NK-92 (cell line): ENCODE data around the gene LZTR1.

Experiments used
- DNase-seq: peaks from one replicate; lab custom pipeline; 2025; ENCODE audit not compliant: unreplicated experiment; lab: John Stamatoyannopoulos, UW

Gene LZTR1

DNA sequence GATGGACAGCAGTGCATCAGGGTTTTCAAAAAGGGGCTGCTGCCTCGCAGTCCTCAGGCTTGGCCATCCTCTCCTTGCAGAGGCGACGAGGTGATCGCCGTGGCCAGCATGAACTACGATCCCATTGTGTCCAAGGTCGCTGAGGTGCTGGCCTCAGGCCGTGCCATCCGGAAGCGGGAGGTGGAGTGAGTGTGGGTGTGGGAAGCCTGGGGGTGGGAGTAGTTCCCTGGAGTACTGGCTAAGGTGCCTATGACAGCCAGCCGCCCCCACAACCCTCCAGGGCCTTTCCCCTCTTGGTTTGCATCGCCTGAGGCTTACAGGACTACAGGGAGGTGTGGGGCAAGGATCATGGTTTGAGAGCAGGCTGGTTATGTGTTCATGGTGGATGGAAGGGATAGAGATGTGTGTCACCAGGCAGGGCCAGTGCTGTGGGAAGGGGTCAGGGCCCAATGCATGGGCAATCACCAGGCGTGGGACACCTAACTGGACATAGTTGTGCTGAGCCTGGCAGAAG lies 2.1 kb upstream of the LZTR1 start:
- no peak for DNase-seq

DNA sequence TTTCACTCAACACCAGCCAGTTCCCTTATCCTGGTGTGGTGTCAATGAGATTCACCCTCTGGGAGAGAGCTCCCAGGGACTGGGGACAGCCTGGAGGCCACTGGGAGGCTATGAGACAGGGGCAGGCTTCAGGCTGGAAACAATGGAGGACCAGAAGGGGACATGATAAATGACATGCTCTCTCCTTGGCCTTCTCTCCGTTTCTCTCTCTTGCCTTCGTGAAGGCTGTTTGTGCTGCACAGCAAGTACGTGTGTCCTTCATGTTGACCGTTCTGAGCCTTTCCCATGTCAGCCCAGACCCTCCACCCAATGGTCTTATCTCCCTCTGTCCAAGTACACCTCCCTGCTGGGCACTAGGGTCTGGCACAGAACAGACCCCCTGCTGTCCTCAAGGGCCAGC lies 1.6 kb upstream of the LZTR1 start:
- no peak for DNase-seq

DNA sequence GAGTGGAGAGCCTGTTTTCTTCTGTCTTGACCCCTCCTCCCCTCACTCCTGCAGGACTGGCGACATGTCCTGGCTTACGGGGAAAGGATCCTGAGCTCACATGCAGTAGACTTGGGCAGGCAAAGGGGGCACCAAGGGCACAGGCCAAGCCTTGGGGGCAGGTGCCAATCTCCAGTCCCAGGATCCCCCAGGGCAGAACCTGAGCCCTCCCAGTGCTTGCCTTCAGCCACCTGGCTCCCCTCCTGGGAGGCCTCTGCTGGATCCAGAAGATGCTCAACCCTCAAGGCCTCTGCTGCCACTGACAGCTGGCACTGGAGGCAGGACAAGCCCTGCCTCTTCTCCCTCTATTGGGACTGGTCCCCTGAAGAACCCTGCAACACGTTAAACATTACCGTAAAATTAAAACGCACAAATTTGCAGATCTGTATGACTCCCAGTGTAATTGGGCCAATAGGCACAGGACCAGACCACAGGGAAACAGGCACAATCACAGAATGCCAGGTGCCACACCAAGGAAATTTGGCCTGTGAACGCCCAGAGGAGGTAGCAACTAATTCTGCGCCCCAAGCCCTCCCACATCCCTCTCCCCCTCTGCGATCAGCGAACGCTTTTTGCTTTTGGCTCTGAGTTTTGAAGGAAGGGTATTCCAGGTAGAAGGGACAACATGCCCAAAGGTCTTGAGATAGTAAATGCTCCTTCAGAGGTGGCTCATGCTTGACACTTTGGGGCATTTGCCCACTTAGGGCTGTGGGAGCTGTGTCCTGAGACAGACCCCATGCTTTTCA lies 967 bp upstream of the LZTR1 start:
- DNase-seq = no peak

DNA sequence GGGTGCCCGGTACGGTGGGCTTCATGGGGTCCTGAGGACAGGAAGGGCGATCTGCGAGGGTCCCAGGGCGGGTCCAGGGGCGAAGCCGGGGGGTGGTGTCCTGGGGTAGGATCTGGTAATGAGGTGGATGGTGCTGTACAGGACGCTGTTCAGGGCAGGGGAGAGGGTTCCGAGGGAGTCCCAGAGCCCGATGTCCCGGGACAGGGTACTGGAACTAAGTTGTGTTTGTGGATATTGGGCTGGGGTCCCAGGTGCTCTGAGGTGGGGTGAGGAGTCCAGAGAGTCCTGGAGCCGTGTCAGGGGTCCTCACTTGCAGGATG lies 426 bp downstream of the LZTR1 start:
- DNase-seq = no peak

DNA sequence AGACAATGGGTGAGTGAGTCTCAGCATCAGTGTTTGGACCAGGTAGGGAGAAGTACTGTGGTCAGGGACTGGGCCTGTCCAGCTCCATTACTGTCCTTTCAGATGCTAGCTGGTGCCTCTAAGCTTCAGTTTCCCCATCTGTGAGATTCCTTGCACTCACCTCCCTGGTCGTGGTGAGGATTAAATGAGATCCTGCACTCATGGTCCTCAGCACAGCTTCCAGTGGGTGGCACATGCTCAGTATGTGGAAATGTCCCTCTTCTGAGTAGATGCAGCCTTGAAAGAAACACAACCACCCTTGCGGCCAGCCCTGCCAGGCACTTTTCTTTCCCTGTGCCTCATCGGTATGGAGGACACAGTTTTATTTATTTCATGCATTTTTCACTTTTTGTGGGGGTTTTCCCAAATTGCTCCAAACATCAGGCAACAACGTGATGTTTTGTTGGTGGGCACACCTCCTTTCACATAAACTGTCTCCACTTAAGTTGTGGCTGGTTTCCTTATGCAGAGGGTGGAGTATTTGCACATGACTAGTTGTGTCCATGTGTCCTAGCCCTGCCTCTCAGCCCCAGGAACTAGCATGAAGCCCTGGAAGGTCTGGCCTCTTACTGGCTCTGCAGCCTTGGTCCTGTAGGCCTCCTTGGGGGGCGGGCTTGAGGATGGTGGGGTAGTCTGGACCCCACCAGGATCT lies 1.1 kb downstream of the LZTR1 start:
- DNase-seq = no peak

DNA sequence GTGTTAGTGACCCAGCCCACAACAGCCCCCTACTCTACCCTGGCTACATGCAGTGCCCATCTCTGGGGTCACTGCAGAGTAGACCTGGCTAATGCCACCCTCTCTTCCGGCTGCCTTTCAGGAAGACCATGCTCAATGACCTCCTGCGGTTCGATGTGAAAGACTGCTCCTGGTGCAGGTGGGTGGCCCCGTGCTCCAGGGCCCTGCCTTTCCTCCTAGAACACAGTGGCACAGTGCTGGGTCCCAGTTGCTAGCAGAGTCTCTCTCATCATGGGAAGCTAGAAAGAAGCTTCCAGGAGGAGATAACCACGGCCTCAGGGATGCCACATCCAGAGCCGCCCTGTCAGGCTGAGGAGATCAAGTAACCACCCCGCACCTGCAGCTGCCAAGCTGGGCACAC lies 3.6 kb downstream of the LZTR1 start:
- no peak for DNase-seq

DNA sequence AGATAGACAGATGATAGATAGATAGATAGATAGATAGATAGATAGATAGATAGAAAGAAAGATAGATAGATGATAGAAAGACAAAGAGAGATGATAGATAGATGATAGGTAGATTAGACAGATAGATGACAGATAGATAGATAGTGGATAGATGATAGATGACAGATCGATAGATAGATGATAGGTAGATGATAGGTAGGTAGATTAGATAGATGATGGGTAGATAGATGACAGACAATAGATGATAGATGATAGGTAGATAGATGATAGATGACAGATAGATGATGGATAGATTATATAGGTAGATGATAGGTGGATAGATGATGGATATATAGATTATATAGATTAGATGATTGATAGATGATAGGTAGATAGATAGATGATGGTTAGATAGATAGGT lies 4.3 kb downstream of the LZTR1 start:
- no peak for DNase-seq

DNA sequence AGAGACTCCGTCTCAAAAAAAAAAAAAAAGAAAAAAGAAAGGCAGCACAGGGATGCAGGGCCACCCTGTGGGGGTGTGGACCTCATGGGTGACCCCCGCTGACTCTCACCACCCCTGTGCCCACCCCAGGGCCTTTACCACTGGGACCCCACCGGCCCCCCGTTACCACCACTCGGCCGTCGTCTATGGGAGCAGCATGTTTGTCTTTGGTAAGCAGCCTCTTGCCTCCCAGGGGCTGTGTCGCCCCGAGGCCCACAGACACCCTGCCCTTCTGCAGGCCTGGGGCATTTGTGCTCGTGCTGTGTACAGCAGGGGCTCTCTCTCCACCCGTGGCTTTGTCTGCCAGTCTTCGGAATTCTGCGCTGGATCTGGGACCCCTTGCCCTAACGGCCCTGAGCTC lies 5.3 kb downstream of the LZTR1 start:
- no peak for DNase-seq

DNA sequence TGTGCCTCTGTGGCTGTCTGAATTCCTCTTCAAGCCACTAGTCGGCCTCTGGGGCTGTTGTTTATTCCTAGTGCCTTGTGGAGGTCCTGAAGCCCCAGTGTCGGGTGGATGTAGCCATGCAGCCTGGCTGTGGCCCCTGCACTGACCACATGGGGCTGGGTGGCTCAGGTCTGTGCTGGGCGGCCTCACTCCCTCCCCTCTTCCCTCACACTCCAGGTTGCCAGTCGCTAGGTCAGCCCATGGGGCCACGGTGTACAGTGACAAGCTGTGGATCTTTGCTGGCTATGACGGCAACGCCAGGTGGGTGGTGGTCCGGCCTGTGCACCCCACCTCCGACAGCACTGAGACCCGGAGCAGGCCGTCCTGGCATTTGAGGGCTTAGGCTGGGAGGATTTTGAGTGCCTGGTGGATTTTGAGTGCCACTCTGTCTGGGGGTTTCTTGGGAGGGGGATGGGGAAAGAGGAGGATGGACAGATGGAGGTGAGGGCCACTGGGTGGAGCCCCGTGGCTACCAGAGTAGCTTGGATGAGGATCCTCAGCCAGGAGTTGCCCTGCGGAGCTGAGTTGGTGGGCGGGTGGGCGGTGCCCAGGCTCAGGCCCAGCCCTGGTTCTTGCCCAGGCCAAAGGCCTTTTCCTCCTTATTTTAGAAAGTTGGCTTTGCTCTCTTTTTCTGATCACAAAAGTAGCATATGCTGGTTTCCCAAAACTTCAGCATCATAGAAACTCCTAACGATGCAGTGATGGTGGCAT lies 6.7 kb downstream of the LZTR1 start:
- no peak for DNase-seq

DNA sequence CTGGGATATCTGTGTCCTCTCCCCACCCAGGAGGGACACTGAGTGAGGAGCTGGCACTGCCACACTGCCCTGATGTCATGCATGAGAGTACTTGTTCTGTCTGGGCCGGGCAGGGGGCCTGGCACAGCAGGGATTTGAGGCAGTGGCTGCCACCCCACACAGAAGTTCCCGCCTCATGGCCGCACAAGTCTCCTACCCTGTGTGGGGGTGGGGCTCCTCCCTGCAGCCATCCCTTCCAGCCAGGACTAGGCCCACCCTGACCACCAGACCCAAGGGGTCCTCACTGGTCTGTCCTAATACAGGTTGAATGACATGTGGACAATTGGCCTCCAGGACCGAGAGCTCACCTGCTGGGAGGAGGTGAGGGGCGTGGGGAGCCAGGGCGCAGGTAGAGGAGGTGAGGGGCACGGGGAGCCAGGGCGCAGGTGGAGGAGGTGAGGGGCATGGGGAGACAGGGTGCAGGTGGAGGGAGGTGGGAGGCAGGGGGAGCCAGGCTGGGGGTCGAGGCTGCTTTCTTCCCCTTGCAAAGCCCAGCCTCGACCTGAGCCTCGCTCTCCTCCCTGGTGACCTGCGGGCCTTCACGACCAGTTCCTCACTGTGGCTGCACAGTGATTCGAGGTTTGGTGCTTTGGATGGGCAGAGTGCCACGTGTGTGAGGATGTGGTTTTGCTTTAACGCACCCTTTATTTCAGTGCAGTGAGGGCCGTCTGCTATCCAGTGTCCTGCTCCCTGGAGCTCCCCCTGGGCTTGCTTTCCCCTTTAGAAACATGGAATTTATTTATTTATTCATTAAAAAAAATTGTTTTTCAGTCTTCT lies 7.4 kb downstream of the LZTR1 start:
- no peak for DNase-seq

DNA sequence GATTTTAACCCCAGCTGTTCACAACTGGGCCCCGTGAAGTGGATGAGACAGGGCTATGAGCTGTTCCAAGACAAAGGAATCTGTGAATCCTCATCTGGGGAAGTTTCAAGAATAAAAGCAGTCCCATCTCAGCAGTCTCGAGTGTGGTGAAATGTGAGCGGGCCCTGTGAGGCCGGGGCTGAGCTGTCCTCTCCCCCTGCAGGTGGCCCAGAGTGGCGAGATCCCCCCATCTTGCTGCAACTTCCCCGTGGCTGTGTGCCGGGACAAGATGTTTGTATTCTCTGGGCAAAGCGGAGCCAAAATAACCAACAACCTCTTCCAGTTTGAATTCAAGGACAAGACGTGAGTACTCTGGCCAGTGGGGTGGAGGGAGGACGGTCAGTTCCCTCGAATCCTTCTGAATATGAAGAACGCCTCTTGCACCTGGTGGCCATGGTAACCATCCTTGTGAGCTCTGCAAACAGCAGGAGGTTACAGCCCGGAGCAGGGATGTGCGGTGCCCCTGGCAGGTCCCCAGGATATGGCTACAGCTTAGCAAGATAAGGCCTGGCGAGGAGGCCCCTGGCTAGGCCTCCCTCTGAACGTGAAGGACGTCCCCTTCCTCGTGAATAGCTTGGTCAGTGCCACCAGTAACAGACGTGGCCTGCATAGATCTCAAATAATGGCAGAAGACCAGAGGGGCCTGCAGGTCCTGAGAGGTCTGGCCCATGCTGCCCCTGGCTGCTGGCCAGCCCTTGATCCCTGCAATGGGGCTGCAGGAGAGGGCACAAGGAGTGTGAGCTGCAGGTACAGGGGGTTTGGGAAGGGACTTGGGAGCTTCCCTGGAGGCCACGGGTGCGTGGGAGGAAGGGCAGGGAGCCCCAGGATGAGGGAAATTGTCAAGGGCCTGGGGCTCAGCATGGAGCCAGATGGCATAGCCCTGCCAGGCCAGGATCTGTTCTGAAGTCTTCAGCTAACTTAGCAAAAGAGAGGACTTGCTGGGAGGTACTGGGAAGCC lies 8.4 kb downstream of the LZTR1 start:
- DNase-seq = no peak

DNA sequence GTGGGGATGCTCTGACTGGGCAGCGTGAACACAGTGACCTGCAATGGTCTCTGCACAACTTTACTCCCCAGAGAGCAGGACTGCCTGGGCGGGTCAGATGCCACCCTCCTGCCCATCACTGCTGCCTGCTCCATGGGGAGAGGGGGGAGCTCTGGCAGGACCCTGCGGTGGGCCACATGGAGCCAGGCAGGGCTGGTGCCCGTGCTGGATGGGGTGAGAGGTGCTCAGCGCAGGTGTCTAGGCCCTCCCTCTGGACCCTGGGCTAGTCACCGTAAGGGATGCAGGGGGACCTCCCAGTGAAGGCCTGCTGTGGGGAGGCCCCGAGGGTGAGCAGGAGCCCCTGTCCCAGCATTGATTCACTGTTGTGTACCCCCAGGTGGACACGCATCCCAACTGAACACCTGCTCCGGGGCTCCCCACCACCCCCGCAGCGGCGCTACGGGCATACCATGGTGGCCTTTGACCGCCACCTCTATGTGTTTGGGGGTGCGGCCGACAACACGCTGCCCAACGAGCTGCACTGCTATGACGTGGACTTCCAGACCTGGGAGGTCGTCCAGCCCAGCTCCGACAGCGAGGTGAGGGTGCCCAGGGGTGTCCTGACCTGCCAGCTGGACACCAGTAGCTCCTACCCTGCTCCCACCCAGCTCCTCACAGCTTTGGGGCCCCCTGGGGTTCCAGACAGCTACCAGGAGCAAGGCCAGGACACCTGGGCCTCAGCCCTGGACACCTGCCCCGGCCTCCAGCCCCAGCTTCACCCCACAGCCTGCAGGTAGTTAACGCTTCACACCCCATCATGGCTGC lies 9.4 kb downstream of the LZTR1 start:
- DNase-seq = no peak

DNA sequence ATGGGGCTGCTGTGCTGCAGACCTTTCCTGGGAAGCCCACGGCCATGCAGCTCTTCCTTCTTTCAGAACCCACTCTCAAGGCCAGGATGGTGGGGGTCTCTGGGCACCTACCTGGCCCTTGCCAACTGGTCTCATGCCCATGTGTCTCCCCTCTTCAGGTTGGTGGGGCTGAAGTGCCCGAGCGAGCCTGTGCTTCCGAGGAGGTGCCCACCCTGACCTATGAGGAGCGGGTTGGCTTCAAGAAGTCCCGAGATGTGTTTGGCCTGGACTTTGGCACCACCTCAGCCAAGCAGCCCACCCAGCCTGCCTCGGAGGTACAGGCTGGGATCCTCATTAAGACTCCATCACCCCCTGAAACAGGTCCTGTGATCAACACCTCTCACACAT lies 10.0 kb downstream of the LZTR1 start:
- DNase-seq = no peak

DNA sequence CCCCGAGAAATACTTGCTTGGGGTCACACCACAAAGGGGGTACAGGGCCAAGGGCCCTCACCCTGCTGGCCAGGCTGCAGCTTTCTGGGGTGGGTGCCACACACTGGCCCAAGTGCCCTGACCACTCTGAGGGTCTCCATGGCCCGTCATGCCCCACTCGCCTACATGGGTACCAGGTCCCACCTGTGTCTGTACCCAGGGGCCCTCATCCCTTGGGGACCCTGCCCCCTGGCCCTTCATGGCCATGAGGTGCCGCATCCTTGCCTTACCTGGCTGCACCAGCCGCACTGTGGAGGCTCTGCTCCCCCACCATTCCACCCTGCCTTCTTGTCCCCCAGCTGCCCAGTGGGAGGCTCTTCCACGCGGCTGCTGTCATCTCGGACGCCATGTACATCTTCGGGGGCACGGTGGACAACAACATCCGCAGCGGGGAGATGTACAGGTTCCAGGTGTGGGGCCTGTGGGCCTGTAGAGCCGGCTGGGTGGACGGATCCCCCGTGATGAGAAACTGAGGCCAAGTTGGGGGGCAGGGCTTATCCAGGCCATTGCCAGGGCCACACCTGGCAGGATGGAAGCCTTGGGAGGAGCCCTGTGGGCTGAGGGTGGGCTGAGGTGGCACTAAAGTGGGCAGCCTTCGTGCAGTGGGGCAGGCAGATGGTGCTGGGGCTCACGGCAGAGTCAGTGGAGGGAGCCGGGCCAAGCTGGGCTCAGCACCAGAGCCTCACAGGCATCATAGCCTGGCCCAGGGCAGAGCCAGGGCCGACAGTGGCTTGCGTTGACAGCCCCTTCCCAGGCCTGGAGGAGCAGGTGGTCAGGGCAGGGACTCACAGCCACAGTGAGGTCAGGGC lies 10.6 kb downstream of the LZTR1 start:
- no peak for DNase-seq

DNA sequence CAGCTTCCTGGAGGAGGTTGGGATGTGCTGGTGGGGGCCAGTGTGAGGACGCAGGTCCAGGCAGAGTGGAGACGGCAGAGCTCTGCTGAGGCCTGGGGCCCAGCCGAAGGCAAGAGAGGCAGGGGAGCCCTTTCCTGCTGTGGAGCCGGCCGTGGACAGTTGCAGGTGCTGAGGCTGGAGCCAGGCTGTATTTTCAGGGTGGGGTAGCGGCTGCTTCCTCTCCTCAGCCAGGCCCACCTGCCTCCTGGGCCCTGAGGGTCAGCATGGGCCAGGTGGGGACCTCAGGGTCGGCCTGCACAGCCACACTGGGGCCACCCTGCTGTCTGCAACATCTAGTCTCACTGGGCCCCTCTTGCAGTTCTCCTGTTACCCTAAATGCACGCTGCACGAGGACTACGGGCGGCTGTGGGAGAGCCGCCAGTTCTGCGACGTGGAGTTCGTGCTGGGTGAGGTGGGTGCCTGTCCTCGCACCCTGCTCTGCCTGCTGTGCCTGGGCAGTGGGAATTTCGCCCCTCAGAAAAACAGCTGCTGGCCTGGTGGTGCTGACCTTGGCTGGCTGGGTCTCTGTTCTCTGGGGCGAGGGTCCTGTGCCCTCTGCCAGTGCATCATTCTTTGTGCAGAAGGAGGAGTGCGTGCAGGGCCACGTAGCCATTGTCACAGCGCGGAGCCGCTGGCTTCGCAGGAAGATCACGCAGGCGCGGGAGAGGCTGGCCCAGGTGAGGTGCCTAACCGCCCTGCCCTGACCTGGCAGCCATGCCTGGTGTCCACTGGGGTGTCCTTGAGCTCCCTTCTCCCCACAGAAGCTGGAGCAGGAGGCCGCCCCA lies 11.4 kb downstream of the LZTR1 start:
- DNase-seq = no peak

DNA sequence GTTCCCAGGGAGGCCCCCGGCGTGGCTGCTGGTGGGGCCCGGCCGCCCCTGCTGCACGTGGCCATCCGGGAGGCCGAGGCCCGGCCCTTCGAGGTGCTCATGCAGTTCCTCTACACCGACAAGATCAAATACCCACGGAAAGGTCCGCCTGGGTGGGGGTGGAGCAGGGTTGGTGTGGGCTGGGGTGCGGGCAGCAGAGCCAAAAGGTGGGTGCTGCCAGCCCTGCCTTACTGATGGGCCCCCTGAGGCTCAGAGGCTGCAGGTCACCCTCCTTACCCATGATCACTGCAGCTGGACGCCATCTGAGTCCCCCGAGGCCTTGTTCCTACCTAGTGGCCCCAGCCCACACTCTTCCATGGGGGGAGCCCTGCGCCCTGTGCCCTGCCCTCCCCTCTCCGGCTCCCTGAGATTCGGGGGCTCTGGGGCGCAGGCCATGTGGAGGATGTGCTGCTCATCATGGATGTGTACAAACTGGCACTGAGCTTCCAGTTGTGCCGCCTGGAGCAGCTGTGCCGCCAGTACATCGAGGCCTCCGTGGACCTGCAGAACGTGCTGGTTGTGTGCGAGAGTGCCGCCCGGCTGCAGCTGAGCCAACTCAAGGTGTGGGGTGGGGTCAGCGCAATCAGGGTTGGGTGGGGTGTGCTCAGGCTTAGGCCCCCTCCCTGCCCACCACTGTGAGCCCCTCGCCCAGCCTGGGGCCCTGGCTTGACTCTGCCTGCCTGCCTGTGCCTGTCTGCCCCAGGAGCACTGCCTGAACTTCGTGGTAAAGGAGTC lies 12.2 kb downstream of the LZTR1 start:
- DNase-seq = no peak

DNA sequence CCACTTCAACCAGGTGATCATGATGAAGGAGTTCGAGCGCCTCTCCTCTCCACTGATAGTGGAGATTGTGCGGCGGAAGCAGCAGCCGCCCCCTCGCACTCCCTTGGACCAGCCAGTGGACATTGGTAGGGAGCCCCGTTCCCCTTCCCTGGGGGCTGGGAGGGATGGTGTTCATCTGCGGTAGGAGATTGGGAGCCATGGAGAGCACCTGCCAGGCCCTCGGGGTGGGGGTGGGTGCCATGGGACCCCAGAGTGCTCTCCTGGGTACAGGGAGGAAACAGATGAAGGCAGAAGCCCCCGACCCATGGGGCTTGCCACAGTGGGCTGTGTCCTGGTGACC lies 12.8 kb downstream of the LZTR1 start:
- no peak for DNase-seq
